GM12878 (cell line): ENCODE measurements around the gene MSLN. TPM values are rescaled to one million over a fixed set of nuclear protein-coding genes. Genes with fewer than 3 reads are reported as not detected.

ENCODE experiments used
- ATAC-seq: fragments of 200-7000 bp; cut with Tn5 transposase; 3 replicates; pipeline ENCODE4 v1.9.1; 2020; ENCODE audit warnings: mild to moderate bottlenecking, moderate library complexity
- BruUV-seq: library from RNA; stranded (reverse); fragments of 400-500 nt; replicated peaks from 2 replicates; lab custom pipeline; 2021; lab: Mats Ljungman, UMichigan
- CTCF ChIA-PET: fragments of 300-600 bp; sonication (Branson Sonifier 250); formaldehyde crosslinking; extraction: SDS; loops from one replicate; lab custom pipeline; 2021; ENCODE audit warnings: inconsistent platforms; lab: Yijun Ruan, JAX
- POLR2A ChIA-PET: fragments of 350-600 bp; formaldehyde crosslinking; extraction: SDS; loops from one replicate; lab custom pipeline; 2021; ENCODE audit warnings: inconsistent platforms; lab: Charles Lee
- RAD21 ChIA-PET: fragments of 300-600 bp; sonication (Branson Sonifier 250); formaldehyde crosslinking; loops from one replicate; lab custom pipeline; 2023; ENCODE audit warnings: antibody characterized with exemption; ENCODE audit not compliant: unreplicated experiment; lab: Charles Lee
- SMC1A ChIA-PET: fragments of 300-600 bp; sonication (Branson Sonifier 250); formaldehyde crosslinking; loops from one replicate; lab custom pipeline; 2023; ENCODE audit not compliant: unreplicated experiment, uncharacterized antibody; lab: Charles Lee
- DNase-seq: peaks from one replicate; pipeline ENCODE4 v3.0.0-alpha.2; 2011; ENCODE audit warnings: low read depth, low spot score
- FAIRE-seq: peaks from 3 replicates; lab custom pipeline; 2011; peaks lifted over from hg19 to GRCh38; lab: Jason Lieb, UNC
- H2AFZ ChIP-seq: 2 replicates; pipeline ENCODE4 v1.6.0; 2011; ENCODE audit warnings: low read depth, low read length, control low read depth; ENCODE audit not compliant: control insufficient read depth
- H3K27ac ChIP-seq: 2 replicates; pipeline ENCODE4 v1.5.1; 2011; ENCODE audit warnings: control low read depth; ENCODE audit not compliant: control insufficient read depth, insufficient read depth
- H3K27me3 ChIP-seq, 2 experiments: replicated peaks in 1 of 2; 2 replicates each; pipeline versions ENCODE4 v1.6.0 to v1.6.1; 2011; ENCODE audit warnings: low read length in 1 of 2; ENCODE audit not compliant: control insufficient read depth in 2 of 2, insufficient read depth in 2 of 2
- H3K36me3 ChIP-seq, 2 experiments: 2 replicates each; pipeline ENCODE4 v1.5.1; 2011; ENCODE audit warnings: low read length in 1 of 2; ENCODE audit not compliant: control insufficient read depth in 2 of 2, insufficient read depth in 2 of 2
- H3K4me1 ChIP-seq: 2 replicates; pipeline ENCODE4 v1.6.1; 2011; ENCODE audit warnings: mild to moderate bottlenecking, low read length, moderate library complexity, mixed read lengths; ENCODE audit not compliant: control insufficient read depth, insufficient read depth
- H3K4me2 ChIP-seq: 2 replicates; pipeline ENCODE4 v1.6.0; 2011; ENCODE audit warnings: control low read depth; ENCODE audit not compliant: control insufficient read depth, insufficient read depth
- H3K4me3 ChIP-seq: fragments of 200-600 bp; sonication (generic); 2 replicates; pipeline ENCODE4 v1.5.1; 2016
- H3K79me2 ChIP-seq: 2 replicates; pipeline ENCODE4 v1.6.0; 2011; ENCODE audit warnings: low read length; ENCODE audit not compliant: control insufficient read depth, insufficient read depth
- H3K9ac ChIP-seq: 2 replicates; pipeline ENCODE4 v1.8.0; 2011; ENCODE audit warnings: low read length, control low read depth, mixed read lengths; ENCODE audit not compliant: control insufficient read depth, insufficient read depth
- H3K9me3 ChIP-seq: replicated peaks from 3 replicates; pipeline ENCODE4 v1.5.1; 2011; ENCODE audit warnings: mild to moderate bottlenecking, low read length; ENCODE audit not compliant: control insufficient read depth, insufficient read depth
- H4K20me1 ChIP-seq: 2 replicates; pipeline ENCODE4 v1.6.0; 2011; ENCODE audit not compliant: control insufficient read depth, insufficient read depth
- CHD1 ChIP-seq: IDR thresholded peaks from 2 replicates; pipeline ENCODE4 v1.6.1; 2012; ENCODE audit warnings: low read depth, low read length, improper control_type of control experiment
- WGBS: methylation state at CpG from one replicate; pipeline ENCODE4 v1.1.6; 2016; ENCODE audit warnings: low lambda C conversion rate; ENCODE audit not compliant: insufficient replicate concordance, insufficient coverage; ENCODE audit errors: missing lambda C conversion rate; 5-methylcytosine and 5-hydroxymethylcytosine counted together
- in situ Hi-C: fragments of 300-500 bp; cut with MboI; formaldehyde crosslinking; loops from 9 replicates; pipeline ENCODE4 v1.14.3; 2018; ENCODE audit warnings: mixed read lengths
- intact Hi-C: fragments of 100-400 bp; cut with micrococcal nuclease; formaldehyde crosslinking; loops from one replicate; pipeline ENCODE4 v1.14.2; 2022; ENCODE audit not compliant: unreplicated experiment
- polyA plus RNA-seq, 11 experiments: library from polyadenylated mRNA; depleted of rRNA in 4 of 11; unstranded in 6 of 11; stranded (reverse) in 5 of 11; fragments of >200 nt; fragmentation: Nextera tagmentation in 4 of 11; fragmentation: Illumina TruSeq in 1 of 11; extraction: Ambion mirVana in 4 of 11; extraction: Trizol in 1 of 11; gene quantifications; 1 replicate in 1 of 11; 2 replicates in 10 of 11; pipeline versions ENCODE4 v1.2.1 to v1.2.3, GENCODE V29; 2011 to 2016; ENCODE audit warnings: inconsistent platforms in 2 of 11, missing spikeins in 2 of 11, low read depth in 1 of 11
- total RNA-seq, 4 experiments: library from RNA; depleted of rRNA in 3 of 4; stranded (reverse); fragments of >200 nt in 3 of 4; fragmentation: Illumina TruSeq in 1 of 4; extraction: Trizol in 1 of 4; gene quantifications; 2 replicates each; pipeline versions ENCODE4 v1.2.1 to v1.2.3, GENCODE V29; 2013 to 2021
- TF ChIP-seq, protein P1 (sequence below): fragments of 450-650 bp; IDR thresholded peaks from 2 replicates; pipeline ENCODE4 v1.6.1; 2018; ENCODE audit warnings: mild to moderate bottlenecking, low read depth, moderate library complexity; ENCODE audit not compliant: partially characterized antibody
- TF ChIP-seq, protein P2 (sequence below): fragments of 450-650 bp; formaldehyde crosslinking; IDR thresholded peaks from 2 replicates; pipeline ENCODE4 v1.5.0; 2022; ENCODE audit warnings: mild to moderate bottlenecking, missing genetic modification characterization
- TF ChIP-seq, protein P3 (sequence below): IDR thresholded peaks from 2 replicates; pipeline ENCODE4 v1.6.1; 2012; ENCODE audit warnings: mild to moderate bottlenecking, low read depth, low read length

MSLN gene
- total and polyA plus RNA-seq, 10 of the 15 experiments (the other 5 are each of a cell fraction or from before 2014, with no cell fraction given): 0.08 TPM; not detected in 9

DNA sequence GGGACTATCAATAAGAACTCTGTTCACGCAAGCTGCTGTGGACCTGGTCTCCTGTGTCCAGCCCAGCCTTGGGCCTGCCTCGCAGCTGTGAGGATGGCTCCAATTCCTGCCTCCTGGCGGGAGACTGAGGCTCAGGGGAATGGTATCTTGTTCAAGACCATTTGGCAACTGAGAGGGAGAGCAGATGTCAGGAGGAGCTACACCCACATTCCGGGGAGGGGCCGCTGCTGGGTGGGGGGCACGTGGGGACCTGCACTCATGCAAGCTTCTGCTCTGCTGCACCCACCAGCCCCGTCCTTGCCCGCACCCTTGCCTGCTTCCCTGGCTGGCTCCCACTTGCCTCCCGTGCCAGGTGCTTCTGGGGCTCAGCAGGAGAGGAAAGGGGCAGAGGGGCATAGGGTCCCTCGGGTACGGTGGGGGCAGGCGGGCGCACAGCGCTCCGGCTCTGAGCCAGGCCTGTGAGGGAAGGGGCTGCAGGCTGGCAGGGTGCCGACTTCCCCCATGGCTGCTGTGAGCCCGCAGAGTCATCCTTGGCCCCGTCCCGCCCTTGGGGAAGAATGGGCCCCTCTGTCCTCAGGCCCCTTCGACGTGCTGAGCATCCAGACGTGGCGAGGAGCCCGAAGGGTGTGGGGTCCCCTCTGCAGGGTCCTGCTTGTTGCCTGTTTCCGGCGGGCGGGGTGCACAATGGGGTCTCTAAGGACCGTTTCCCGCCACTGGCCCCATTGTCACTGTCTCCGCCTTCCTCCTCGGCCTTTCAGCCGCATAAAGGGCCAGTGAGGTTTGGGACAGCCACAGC is 42.9 kb upstream of the MSLN start:
- ChIA-PET POLR2A (interaction anchor here (0.5 kb wide), 1 partner anchor 25 kb away, joined by 3 read pairs; no protein-coding TSS in a partner anchor), CTCF (no interaction called here), RAD21 (no interaction called here), SMC1A (no interaction called here)
- in situ Hi-C loops (no loop called here), intact Hi-C loops (no loop called here)
- no peak for DNase-seq
- Histone ChIP-seq H3K4me3 (no peak overlapping the region), H3K4me2 (no peak overlapping the region), H3K4me1 (peaks cover 10% of the 10 kb centered on the region), H2AFZ (no peak overlapping the region), H3K9me3 (no peaks in the 10 kb centered on the region), H3K9ac (no peak overlapping the region), H3K27me3 (no peaks in the 10 kb centered on the region), H3K79me2 (no peaks in the 10 kb centered on the region; the same call in 1 of the 2 replicates), H3K27ac (no peak overlapping the region), H4K20me1 (0 out of 2 replicates have a peak, but pooled peaks cover 2% of the 10 kb centered on the region), H3K36me3 (no peaks in the 10 kb centered on the region)
- TF ChIP-seq, protein P1, sequence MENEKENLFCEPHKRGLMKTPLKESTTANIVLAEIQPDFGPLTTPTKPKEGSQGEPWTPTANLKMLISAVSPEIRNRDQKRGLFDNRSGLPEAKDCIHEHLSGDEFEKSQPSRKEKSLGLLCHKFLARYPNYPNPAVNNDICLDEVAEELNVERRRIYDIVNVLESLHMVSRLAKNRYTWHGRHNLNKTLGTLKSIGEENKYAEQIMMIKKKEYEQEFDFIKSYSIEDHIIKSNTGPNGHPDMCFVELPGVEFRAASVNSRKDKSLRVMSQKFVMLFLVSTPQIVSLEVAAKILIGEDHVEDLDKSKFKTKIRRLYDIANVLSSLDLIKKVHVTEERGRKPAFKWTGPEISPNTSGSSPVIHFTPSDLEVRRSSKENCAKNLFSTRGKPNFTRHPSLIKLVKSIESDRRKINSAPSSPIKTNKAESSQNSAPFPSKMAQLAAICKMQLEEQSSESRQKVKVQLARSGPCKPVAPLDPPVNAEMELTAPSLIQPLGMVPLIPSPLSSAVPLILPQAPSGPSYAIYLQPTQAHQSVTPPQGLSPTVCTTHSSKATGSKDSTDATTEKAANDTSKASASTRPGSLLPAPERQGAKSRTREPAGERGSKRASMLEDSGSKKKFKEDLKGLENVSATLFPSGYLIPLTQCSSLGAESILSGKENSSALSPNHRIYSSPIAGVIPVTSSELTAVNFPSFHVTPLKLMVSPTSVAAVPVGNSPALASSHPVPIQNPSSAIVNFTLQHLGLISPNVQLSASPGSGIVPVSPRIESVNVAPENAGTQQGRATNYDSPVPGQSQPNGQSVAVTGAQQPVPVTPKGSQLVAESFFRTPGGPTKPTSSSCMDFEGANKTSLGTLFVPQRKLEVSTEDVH: no peak
- TF ChIP-seq CHD1: no peak
- TF ChIP-seq, protein P2, sequence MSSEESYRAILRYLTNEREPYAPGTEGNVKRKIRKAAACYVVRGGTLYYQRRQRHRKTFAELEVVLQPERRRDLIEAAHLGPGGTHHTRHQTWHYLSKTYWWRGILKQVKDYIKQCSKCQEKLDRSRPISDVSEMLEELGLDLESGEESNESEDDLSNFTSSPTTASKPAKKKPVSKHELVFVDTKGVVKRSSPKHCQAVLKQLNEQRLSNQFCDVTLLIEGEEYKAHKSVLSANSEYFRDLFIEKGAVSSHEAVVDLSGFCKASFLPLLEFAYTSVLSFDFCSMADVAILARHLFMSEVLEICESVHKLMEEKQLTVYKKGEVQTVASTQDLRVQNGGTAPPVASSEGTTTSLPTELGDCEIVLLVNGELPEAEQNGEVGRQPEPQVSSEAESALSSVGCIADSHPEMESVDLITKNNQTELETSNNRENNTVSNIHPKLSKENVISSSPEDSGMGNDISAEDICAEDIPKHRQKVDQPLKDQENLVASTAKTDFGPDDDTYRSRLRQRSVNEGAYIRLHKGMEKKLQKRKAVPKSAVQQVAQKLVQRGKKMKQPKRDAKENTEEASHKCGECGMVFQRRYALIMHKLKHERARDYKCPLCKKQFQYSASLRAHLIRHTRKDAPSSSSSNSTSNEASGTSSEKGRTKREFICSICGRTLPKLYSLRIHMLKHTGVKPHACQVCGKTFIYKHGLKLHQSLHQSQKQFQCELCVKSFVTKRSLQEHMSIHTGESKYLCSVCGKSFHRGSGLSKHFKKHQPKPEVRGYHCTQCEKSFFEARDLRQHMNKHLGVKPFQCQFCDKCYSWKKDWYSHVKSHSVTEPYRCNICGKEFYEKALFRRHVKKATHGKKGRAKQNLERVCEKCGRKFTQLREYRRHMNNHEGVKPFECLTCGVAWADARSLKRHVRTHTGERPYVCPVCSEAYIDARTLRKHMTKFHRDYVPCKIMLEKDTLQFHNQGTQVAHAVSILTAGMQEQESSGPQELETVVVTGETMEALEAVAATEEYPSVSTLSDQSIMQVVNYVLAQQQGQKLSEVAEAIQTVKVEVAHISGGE (CRISPR knock-in tag): no peak
- TF ChIP-seq, protein P3, sequence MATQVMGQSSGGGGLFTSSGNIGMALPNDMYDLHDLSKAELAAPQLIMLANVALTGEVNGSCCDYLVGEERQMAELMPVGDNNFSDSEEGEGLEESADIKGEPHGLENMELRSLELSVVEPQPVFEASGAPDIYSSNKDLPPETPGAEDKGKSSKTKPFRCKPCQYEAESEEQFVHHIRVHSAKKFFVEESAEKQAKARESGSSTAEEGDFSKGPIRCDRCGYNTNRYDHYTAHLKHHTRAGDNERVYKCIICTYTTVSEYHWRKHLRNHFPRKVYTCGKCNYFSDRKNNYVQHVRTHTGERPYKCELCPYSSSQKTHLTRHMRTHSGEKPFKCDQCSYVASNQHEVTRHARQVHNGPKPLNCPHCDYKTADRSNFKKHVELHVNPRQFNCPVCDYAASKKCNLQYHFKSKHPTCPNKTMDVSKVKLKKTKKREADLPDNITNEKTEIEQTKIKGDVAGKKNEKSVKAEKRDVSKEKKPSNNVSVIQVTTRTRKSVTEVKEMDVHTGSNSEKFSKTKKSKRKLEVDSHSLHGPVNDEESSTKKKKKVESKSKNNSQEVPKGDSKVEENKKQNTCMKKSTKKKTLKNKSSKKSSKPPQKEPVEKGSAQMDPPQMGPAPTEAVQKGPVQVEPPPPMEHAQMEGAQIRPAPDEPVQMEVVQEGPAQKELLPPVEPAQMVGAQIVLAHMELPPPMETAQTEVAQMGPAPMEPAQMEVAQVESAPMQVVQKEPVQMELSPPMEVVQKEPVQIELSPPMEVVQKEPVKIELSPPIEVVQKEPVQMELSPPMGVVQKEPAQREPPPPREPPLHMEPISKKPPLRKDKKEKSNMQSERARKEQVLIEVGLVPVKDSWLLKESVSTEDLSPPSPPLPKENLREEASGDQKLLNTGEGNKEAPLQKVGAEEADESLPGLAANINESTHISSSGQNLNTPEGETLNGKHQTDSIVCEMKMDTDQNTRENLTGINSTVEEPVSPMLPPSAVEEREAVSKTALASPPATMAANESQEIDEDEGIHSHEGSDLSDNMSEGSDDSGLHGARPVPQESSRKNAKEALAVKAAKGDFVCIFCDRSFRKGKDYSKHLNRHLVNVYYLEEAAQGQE: no peak
- no peak for ATAC-seq
- BruUV-seq: no TSS peak
- no peak for FAIRE-seq
- WGBS: 80% methylated on average over 31 of the region's 32 CpGs
